NCI-H524 (cell line): Measurements from ENCODE around the gene PRDX5.

ENCODE experiments used
- DNase-seq, 2 experiments: peaks; one replicate each; lab custom pipeline; 2025; lab: John Stamatoyannopoulos, UW

Gene PRDX5

GRCh38 chr11:64347193-64347867, 29.4 kb downstream of the PRDX5 start:
- DNase-seq: no peak

- peak; percentile 77 to 80 for DNase-seq
Observed at GRCh38 chr11:64348383-64349024, 30.6 kb downstream of the PRDX5 start.

- DNase-seq: no peak
Observed at GRCh38 chr11:64349025-64349387, 31.1 kb downstream of the PRDX5 start.

- no peak for DNase-seq
Observed at GRCh38 chr11:64349404-64349803, 31.5 kb downstream of the PRDX5 start.

GRCh38 chr11:64351136-64351631, 33.3 kb downstream of the PRDX5 start:
- DNase-seq: no peak

- DNase-seq: no peak
Observed at GRCh38 chr11:64352099-64352994, 34.4 kb downstream of the PRDX5 start.

- no peak for DNase-seq
Observed at GRCh38 chr11:64352995-64353714, 35.2 kb downstream of the PRDX5 start.

GRCh38 chr11:64353715-64354506, 36.0 kb downstream of the PRDX5 start:
- DNase-seq: no peak

- DNase-seq: peak; percentile 39 to 84
Observed at GRCh38 chr11:64355078-64355940, 37.4 kb downstream of the PRDX5 start.

GRCh38 chr11:64356498-64357411, 38.8 kb downstream of the PRDX5 start:
- peak; percentile 44 to 71 for DNase-seq

- DNase-seq: no peak
Observed at GRCh38 chr11:64357446-64357845, 39.5 kb downstream of the PRDX5 start.

GRCh38 chr11:64357904-64358535, 40.1 kb downstream of the PRDX5 start:
- DNase-seq: no peak

- DNase-seq: no peak
Observed at GRCh38 chr11:64358536-64358906, 40.6 kb downstream of the PRDX5 start.

- DNase-seq: peak in 1 of 2 experiments; percentile 39
Observed at GRCh38 chr11:64358907-64359711, 41.2 kb downstream of the PRDX5 start, which contains the start of gene RPS6KA4. Gene RPS6KA4 (plus strand): TSS chr11:64359162. CDS start chr11:64359236, 74 bp downstream.

GRCh38 chr11:64359712-64360445, 42.0 kb downstream of the PRDX5 start:
- DNase-seq: no peak

- no peak for DNase-seq
Observed at GRCh38 chr11:64360448-64360921, 42.6 kb downstream of the PRDX5 start.

GRCh38 chr11:64361659-64362058, 43.7 kb downstream of the PRDX5 start:
- no peak for DNase-seq
